PC-3 (cell line): Measurements from ENCODE around the gene TBC1D12. TPM values are rescaled to one million over a fixed set of nuclear protein-coding genes. Genes with fewer than 3 reads are reported as not detected.

Experiments used
- ATAC-seq: fragments of 200-7000 bp; cut with Tn5 transposase; 2 replicates; pipeline ENCODE4 v1.9.1; 2020; ENCODE audit warnings: mild to moderate bottlenecking, moderate library complexity
- BruUV-seq: library from RNA; stranded (reverse); fragments of 400-500 nt; replicated peaks from 2 replicates; lab custom pipeline; 2021; lab: Mats Ljungman, UMichigan
- CTCF ChIA-PET: fragments of 300-600 bp; sonication (Branson Sonifier 250); formaldehyde crosslinking; loops from one replicate; lab custom pipeline; 2022; ENCODE audit warnings: antibody characterized with exemption; lab: Charles Lee
- POLR2A ChIA-PET: fragments of 300-600 bp; sonication (Branson Sonifier 250); formaldehyde crosslinking; loops from one replicate; lab custom pipeline; 2022; ENCODE audit warnings: antibody characterized with exemption; ENCODE audit not compliant: unreplicated experiment; lab: Charles Lee
- DNase-seq: peaks from one replicate; pipeline ENCODE4 v3.0.0-alpha.2; 2015
- H2AFZ ChIP-seq: fragments of 300-600 bp; sonication (generic); 2 replicates; pipeline ENCODE4 v1.6.0; 2016; ENCODE audit warnings: antibody characterized with exemption, low read length
- H3F3A ChIP-seq: fragments of 300-600 bp; sonication (generic); one replicate; pipeline ENCODE4 v1.6.0; 2017; ENCODE audit warnings: antibody characterized with exemption, low read length, control low read depth, mild to moderate bottlenecking; ENCODE audit not compliant: unreplicated experiment
- H3K27ac ChIP-seq: fragments of 300-600 bp; sonication (generic); 2 replicates; pipeline ENCODE4 v1.5.1; 2016; ENCODE audit warnings: mild to moderate bottlenecking, low read length
- H3K27me3 ChIP-seq: fragments of 300-600 bp; sonication (generic); 2 replicates; pipeline ENCODE4 v1.6.1; 2016; ENCODE audit warnings: low read length, mixed read lengths
- H3K36me3 ChIP-seq: fragments of 300-600 bp; sonication (generic); 2 replicates; pipeline ENCODE4 v1.6.1; 2016; ENCODE audit warnings: low read depth, mixed run types, low read length, mixed read lengths
- H3K4me1 ChIP-seq: fragments of 300-600 bp; sonication (generic); 2 replicates; pipeline ENCODE4 v1.5.1; 2016; ENCODE audit warnings: low read length; ENCODE audit not compliant: insufficient read depth
- H3K4me2 ChIP-seq: fragments of 300-600 bp; sonication (generic); 2 replicates; pipeline ENCODE4 v1.6.0; 2016; ENCODE audit warnings: low read length
- H3K4me3 ChIP-seq: fragments of 300-600 bp; sonication (generic); 2 replicates; pipeline ENCODE4 v1.5.1; 2016; ENCODE audit warnings: mild to moderate bottlenecking, low read length, mixed read lengths
- H3K79me2 ChIP-seq: fragments of 300-600 bp; sonication (generic); 2 replicates; pipeline ENCODE4 v1.6.1; 2017; ENCODE audit warnings: low read length, mixed read lengths
- H3K9ac ChIP-seq: fragments of 300-600 bp; sonication (generic); 2 replicates; pipeline ENCODE4 v1.6.0; 2016; ENCODE audit warnings: mild to moderate bottlenecking, low read length
- H3K9me2 ChIP-seq: fragments of 300-600 bp; sonication (generic); replicated peaks from 2 replicates; pipeline ENCODE4 v1.6.1; 2016; ENCODE audit warnings: mixed run types, low read length, mixed read lengths
- H3K9me3 ChIP-seq: fragments of 300-600 bp; sonication (generic); 2 replicates; pipeline ENCODE4 v1.6.1; 2016; ENCODE audit warnings: low read length, mixed read lengths
- H4K20me1 ChIP-seq: fragments of 300-600 bp; sonication (generic); 2 replicates; pipeline ENCODE4 v1.6.1; 2016; ENCODE audit warnings: low read length, mixed read lengths
- CTCF ChIP-seq: fragments of 300-600 bp; sonication (generic); conservative IDR thresholded peaks from 2 replicates; pipeline ENCODE4 v1.5.1; 2017; ENCODE audit warnings: antibody characterized with exemption, low read depth, mild to moderate bottlenecking, low read length
- EZH2 ChIP-seq: fragments of 300-600 bp; sonication (generic); IDR thresholded peaks from one replicate; pipeline ENCODE4 v1.6.1; 2017; ENCODE audit warnings: antibody characterized with exemption, mild to moderate bottlenecking, low read length; ENCODE audit not compliant: unreplicated experiment
- EZH2phosphoT487 ChIP-seq: fragments of 300-600 bp; sonication (generic); IDR thresholded peaks from 2 replicates; pipeline ENCODE4 v1.6.1; 2018; ENCODE audit warnings: mild to moderate bottlenecking, antibody characterized with exemption, low read length, borderline replicate concordance
- intact Hi-C: fragments of 100-400 bp; cut with micrococcal nuclease; formaldehyde crosslinking; loops from 2 replicates; pipeline ENCODE4 v1.9.0; 2023
- total RNA-seq: library from RNA; depleted of rRNA; stranded (reverse); fragments of >200 nt; gene quantifications from 2 replicates; pipeline ENCODE4 v1.2.3, GENCODE V29; 2014

The TBC1D12 gene
- total RNA-seq, 1 experiment from 2014 or later, result 4.5 TPM

DNA sequence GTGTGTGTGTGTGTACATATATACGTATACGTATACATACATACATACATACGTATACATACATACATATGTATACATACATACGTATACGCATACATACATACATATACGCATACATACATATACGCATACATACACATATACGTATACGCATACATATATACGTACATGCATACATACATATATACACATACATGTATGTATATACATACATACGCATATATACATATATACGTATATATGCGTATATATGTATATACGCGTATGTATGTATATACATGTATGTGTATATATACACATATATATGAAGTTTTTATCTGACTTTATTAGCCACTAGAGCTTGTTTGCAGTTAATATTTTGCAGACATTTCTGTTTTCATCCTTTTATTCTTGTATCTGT lies 63.3 kb downstream of the TBC1D12 start:
- no peaks in the 10 kb centered on the region for H3K9me3 ChIP-seq
- DNase-seq (no peak), ATAC-seq (no peak)
- no peaks in the 10 kb centered on the region for H3K4me1 ChIP-seq
- H2AFZ ChIP-seq, result no peak overlapping the region
- H3K9me2 ChIP-seq, result no peaks in the 10 kb centered on the region
- H3K4me2 ChIP-seq, result no peak overlapping the region
- TF ChIP-seq CTCF (no peak), EZH2 (no peak), EZH2phosphoT487 (no peak)
- H3K9ac ChIP-seq, result no peak overlapping the region
- no peaks in the 10 kb centered on the region for H3K36me3 ChIP-seq
- no peaks in the 10 kb centered on the region for H3K79me2 ChIP-seq
- no peaks in the 10 kb centered on the region for H3F3A ChIP-seq
- BruUV-seq, result no TSS peak
- no peak overlapping the region for H3K27ac ChIP-seq
- no peaks in the 10 kb centered on the region for H3K27me3 ChIP-seq
- no peak overlapping the region for H3K4me3 ChIP-seq
- POLR2A ChIA-PET, result no interaction called here
- H4K20me1 ChIP-seq, result no peaks in the 10 kb centered on the region
- CTCF ChIA-PET, result no interaction called here
- intact Hi-C loops, result no loop called here

- Histone ChIP-seq H3K27ac (no peak overlapping the region), H3K9me2 (no peaks in the 10 kb centered on the region), H2AFZ (no peak overlapping the region), H3K4me1 (no peaks in the 10 kb centered on the region), H3K9me3 (0 out of 2 replicates have a peak, but pooled peaks cover 4% of the 10 kb centered on the region), H3K4me2 (no peak overlapping the region), H3F3A (no peaks in the 10 kb centered on the region), H3K9ac (no peak overlapping the region), H3K36me3 (peaks cover 5% of the 10 kb centered on the region; the same call in 1 of the 2 replicates), H3K4me3 (no peak overlapping the region), H3K27me3 (no peaks in the 10 kb centered on the region), H4K20me1 (no peaks in the 10 kb centered on the region), H3K79me2 (no peaks in the 10 kb centered on the region)
- POLR2A ChIA-PET, result no interaction called here
- no TSS peak for BruUV-seq
- DNase-seq (no peak), ATAC-seq (no peak)
- CTCF ChIA-PET, result no interaction called here
- intact Hi-C loops, result no loop called here
- TF ChIP-seq EZH2phosphoT487 (no peak), EZH2 (no peak), CTCF (no peak)
These were observed 79.1 kb downstream of the TBC1D12 start for GRCh38 chr10:94481410-94481809.

DNA sequence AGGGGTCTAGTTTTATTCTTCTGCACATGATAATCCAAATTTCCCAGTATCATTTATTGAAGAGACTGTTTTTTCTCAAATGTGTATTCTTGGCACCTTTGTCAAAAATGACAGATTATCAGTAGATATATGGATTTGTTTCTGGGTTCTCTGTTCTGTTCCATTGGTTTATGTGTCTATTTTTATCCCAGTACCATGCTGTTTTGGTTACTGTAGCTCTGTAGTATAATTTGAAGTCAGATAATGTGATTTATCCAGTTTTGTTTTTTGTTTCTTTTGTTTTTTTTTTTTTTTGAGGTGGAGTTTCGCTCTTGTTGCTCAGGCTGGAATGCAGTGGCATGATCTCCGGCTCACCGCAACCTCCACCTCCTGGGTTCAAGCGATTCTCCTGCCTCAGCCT lies 81.6 kb downstream of the TBC1D12 start:
- H3K27me3 ChIP-seq, result no peaks in the 10 kb centered on the region
- no peaks in the 10 kb centered on the region for H4K20me1 ChIP-seq
- H3K4me2 ChIP-seq, result no peak overlapping the region
- no peak for ATAC-seq
- intact Hi-C loops, result no loop called here
- H3K36me3 ChIP-seq, result peaks cover 5% of the 10 kb centered on the region; the same call in 1 of the 2 replicates
- no TSS peak for BruUV-seq
- ChIA-PET POLR2A (no interaction called here), CTCF (no interaction called here)
- H3K4me1 ChIP-seq, result no peaks in the 10 kb centered on the region
- no peak overlapping the region for H2AFZ ChIP-seq
- no peaks in the 10 kb centered on the region for H3F3A ChIP-seq
- no peak overlapping the region for H3K4me3 ChIP-seq
- 0 out of 2 replicates have a peak, but pooled peaks cover 4% of the 10 kb centered on the region for H3K9me3 ChIP-seq
- TF ChIP-seq EZH2 (no peak), EZH2phosphoT487 (no peak), CTCF (no peak)
- H3K79me2 ChIP-seq, result no peaks in the 10 kb centered on the region
- no peaks in the 10 kb centered on the region for H3K9me2 ChIP-seq
- no peak for DNase-seq
- no peak overlapping the region for H3K9ac ChIP-seq
- no peak overlapping the region for H3K27ac ChIP-seq
